HG03571 (cell line): ENCODE results near the gene FGF19.

Experiments used
- ATAC-seq: cut with Tn5 transposase; IDR thresholded peaks from one replicate; pipeline ENCODE4 v1.9.1; 2021; ENCODE audit not compliant: unreplicated experiment

The FGF19 gene

GRCh38 chr11:69703768-69704507, at the start of gene FGF19:
FGF19 (minus strand) TSS chr11:69704022; CDS start chr11:69703876, 146 bp downstream.
- ATAC-seq: no peak

- no peak for ATAC-seq
These were observed 49.1 kb upstream of the FGF19 start for GRCh38 chr11:69752890-69753289.

- no peak for ATAC-seq
These were observed 47.2 kb upstream of the FGF19 start for GRCh38 chr11:69750875-69751597.

GRCh38 chr11:69750108-69750850, 46.5 kb upstream of the FGF19 start:
- no peak for ATAC-seq

GRCh38 chr11:69748637-69749036, 44.8 kb upstream of the FGF19 start:
- ATAC-seq: no peak

- ATAC-seq: no peak
These were observed 43.2 kb upstream of the FGF19 start for GRCh38 chr11:69746752-69747742.

- ATAC-seq: no peak
These were observed 42.3 kb upstream of the FGF19 start for GRCh38 chr11:69746140-69746539.

GRCh38 chr11:69745201-69745600, 41.4 kb upstream of the FGF19 start:
- ATAC-seq: no peak

GRCh38 chr11:69744435-69744834, 40.6 kb upstream of the FGF19 start:
- ATAC-seq: no peak

GRCh38 chr11:69734841-69735240, 31.0 kb upstream of the FGF19 start:
- ATAC-seq: no peak

- no peak for ATAC-seq
These were observed 30.5 kb upstream of the FGF19 start for GRCh38 chr11:69734367-69734766.

- ATAC-seq: no peak
These were observed 29.1 kb upstream of the FGF19 start for GRCh38 chr11:69732910-69733309.

- no peak for ATAC-seq
These were observed 27.3 kb upstream of the FGF19 start for GRCh38 chr11:69731110-69731509.

GRCh38 chr11:69730500-69730899, 26.7 kb upstream of the FGF19 start:
- ATAC-seq: no peak

- ATAC-seq: no peak
These were observed 25.4 kb upstream of the FGF19 start for GRCh38 chr11:69729252-69729651.

- no peak for ATAC-seq
These were observed 23.4 kb upstream of the FGF19 start for GRCh38 chr11:69727266-69727665.

- ATAC-seq: no peak
These were observed 22.7 kb upstream of the FGF19 start for GRCh38 chr11:69726481-69726880.

GRCh38 chr11:69726019-69726418, 22.2 kb upstream of the FGF19 start:
- ATAC-seq: no peak

GRCh38 chr11:69721745-69722144, 17.9 kb upstream of the FGF19 start:
- ATAC-seq: no peak

GRCh38 chr11:69721106-69721505, 17.3 kb upstream of the FGF19 start:
- no peak for ATAC-seq

GRCh38 chr11:69718912-69719311, 15.1 kb upstream of the FGF19 start:
- ATAC-seq: no peak
